Body of pancreas (tissue), 4 donors: ENCODE measurements around the gene COL23A1. TPM values are rescaled to one million over a fixed set of nuclear protein-coding genes. Genes with fewer than 3 reads are reported as not detected.

Source experiments
- ATAC-seq: fragments of 150-250 bp; one replicate; pipeline ENCODE4 v1.9.1; 2016
- DNase-seq, 4 donors: peaks; one replicate each; pipeline ENCODE4 v3.0.0-alpha.2; 2019
- H3K27ac ChIP-seq, 4 donors: fragments of 200-600 bp; sonication (generic); 1 replicate in 3 of 4; 2 replicates in 1 of 4; pipeline versions ENCODE4 v1.5.1 to v1.6.1; 2016 to 2019; ENCODE audit warnings: mild to moderate bottlenecking in 1 of 4, mixed read lengths in 1 of 4, moderate library complexity in 1 of 4
- H3K27me3 ChIP-seq, 2 donors: fragments of 200-600 bp; sonication (generic); one replicate each; pipeline ENCODE4 v1.6.0; 2016; ENCODE audit warnings: mild to moderate bottlenecking in 1 of 2
- H3K36me3 ChIP-seq, 2 donors: fragments of 200-600 bp; sonication (generic); replicated peaks in 1 of 2; 2 replicates each; pipeline ENCODE4 v1.5.1; 2016; ENCODE audit warnings: low read depth in 2 of 2; ENCODE audit not compliant: insufficient read depth in 1 of 2
- H3K4me1 ChIP-seq: fragments of 200-600 bp; sonication (generic); one replicate; pipeline ENCODE4 v1.6.0; 2016
- H3K4me3 ChIP-seq, 2 donors: fragments of 200-600 bp; sonication (generic); 1 replicate in 1 of 2; 2 replicates in 1 of 2; pipeline ENCODE4 v1.5.1; 2016 to 2019
- H3K9me3 ChIP-seq, 3 donors: fragments of 200-600 bp; sonication (generic); 1 replicate in 2 of 3; 2 replicates in 1 of 3; pipeline ENCODE4 v1.5.1; 2016
- POLR2A ChIP-seq, 3 donors: fragments of 450-650 bp; IDR thresholded peaks; one replicate each; pipeline ENCODE4 v1.6.1; 2016; ENCODE audit warnings: antibody characterized with exemption in 3 of 3, mild to moderate bottlenecking in 2 of 3
- WGBS, 2 donors: methylation state at CpG; one replicate each; pipeline ENCODE4 v1.1.5; 2017; 5-methylcytosine and 5-hydroxymethylcytosine counted together
- intact Hi-C: fragments of 100-400 bp; cut with DNase I; formaldehyde crosslinking; loops from one replicate; pipeline ENCODE4 v1.15.1; 2023
- total RNA-seq, 2 donors: library from RNA; depleted of rRNA; stranded (reverse); fragments of >200 nt; gene quantifications; one replicate each; pipeline ENCODE4 v1.1.0, GENCODE V29; 2016
- TF ChIP-seq, protein P1 (sequence below), 7 experiments: fragments of 450-650 bp in 4 of 7; fragments of 200-600 bp in 3 of 7; sonication (generic) in 3 of 7; IDR thresholded peaks; one replicate each; pipeline ENCODE4 v1.5.1; 2016 to 2019; ENCODE audit warnings: antibody characterized with exemption in 7 of 7

COL23A1 gene
- total RNA-seq, 2 donors from 2014 or later: not detected

DNA sequence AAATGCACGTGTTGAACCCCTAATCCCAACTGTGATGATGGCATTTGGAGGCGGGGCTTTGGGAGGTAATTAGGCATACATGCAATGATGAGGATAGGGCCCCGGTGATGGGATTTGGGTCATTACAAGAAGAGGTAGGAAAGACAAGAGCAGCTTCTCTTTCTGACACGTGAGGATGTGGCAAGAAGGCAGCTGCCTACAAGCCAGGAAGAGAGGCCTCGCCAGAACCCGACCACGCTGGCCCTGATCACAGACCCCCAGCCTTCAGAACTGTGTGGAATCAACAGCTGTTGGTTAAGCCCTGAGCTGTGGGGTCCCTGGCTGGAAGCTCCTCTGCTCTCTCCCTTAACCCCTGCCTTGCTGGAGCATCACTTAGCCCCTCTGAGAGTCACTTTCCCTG lies 57.5 kb downstream of the COL23A1 start:
- intact Hi-C loops: no loop called here
- 45 to 61% methylated on average over 7 of the region's 7 CpGs for WGBS, 2 donors
- no peaks in the 10 kb centered on the region for H3K27me3 ChIP-seq

DNA sequence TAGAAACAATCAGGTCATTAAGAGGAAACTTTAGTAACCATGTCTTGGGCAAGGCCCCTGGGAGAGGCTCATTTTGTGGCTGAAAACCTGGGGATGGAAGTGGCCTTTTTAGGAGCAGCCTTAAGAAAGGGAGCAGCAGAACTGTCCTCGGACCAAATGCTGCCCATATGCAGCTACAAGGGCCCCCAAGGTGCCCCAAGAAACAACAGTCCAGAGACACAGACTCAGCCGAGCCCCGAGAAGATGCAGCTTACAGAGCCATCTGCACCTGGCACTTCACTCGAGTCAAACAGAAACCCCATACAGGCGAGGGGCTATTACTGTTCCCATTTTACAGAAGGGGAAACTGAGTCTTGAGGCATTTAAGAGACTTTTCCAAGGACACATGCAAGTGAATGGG lies 58.0 kb downstream of the COL23A1 start:
- H3K36me3 ChIP-seq: no peaks in the 10 kb centered on the region
- intact Hi-C loops: no loop called here
- H3K27me3 ChIP-seq: no peaks in the 10 kb centered on the region
- H3K4me3 ChIP-seq: no peak overlapping the region
- no peak for TF ChIP-seq POLR2A (IDR thresholded peaks at IDR 0.05)
- TF ChIP-seq, protein P1, sequence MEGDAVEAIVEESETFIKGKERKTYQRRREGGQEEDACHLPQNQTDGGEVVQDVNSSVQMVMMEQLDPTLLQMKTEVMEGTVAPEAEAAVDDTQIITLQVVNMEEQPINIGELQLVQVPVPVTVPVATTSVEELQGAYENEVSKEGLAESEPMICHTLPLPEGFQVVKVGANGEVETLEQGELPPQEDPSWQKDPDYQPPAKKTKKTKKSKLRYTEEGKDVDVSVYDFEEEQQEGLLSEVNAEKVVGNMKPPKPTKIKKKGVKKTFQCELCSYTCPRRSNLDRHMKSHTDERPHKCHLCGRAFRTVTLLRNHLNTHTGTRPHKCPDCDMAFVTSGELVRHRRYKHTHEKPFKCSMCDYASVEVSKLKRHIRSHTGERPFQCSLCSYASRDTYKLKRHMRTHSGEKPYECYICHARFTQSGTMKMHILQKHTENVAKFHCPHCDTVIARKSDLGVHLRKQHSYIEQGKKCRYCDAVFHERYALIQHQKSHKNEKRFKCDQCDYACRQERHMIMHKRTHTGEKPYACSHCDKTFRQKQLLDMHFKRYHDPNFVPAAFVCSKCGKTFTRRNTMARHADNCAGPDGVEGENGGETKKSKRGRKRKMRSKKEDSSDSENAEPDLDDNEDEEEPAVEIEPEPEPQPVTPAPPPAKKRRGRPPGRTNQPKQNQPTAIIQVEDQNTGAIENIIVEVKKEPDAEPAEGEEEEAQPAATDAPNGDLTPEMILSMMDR (IDR thresholded peaks at IDR 0.05): no peak
- no peak overlapping the region for H3K27ac ChIP-seq
- ATAC-seq: no peak
- H3K4me1 ChIP-seq: no peaks in the 10 kb centered on the region
- DNase-seq: no peak
- H3K9me3 ChIP-seq: no peaks in the 10 kb centered on the region
- 45 to 58% methylated on average over 5 of the region's 5 CpGs for WGBS, 2 donors

More for the DNA sequence above, 57.5 kb downstream of the COL23A1 start:
- H3K27ac ChIP-seq: no peak overlapping the region
- no peak for ATAC-seq
- H3K4me3 ChIP-seq: no peak overlapping the region
- no peaks in the 10 kb centered on the region for H3K9me3 ChIP-seq
- no peak for TF ChIP-seq POLR2A (IDR thresholded peaks at IDR 0.05)
- TF ChIP-seq, protein P1 (IDR thresholded peaks at IDR 0.05): no peak
- H3K4me1 ChIP-seq: no peaks in the 10 kb centered on the region
- H3K36me3 ChIP-seq: no peaks in the 10 kb centered on the region
- no peak for DNase-seq

DNA sequence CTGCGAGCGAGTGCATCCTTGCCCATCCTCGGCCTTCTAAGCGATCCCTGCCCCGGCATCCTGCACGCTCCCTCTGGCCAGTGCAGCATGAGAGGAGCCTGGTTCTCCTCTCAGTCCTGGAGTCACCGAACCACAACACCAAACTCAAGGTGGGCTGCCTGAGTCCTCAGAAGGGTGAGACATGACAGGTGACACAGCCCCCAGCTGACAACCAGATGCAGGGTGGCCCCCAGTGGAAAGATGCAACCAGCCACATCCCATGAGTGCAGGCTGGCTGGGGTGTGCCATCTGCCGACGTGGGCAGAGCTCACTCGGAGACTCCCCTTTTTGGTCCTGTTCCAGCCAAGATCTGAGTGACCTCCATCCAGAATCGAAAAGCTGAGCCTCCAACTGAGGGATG lies 58.4 kb downstream of the COL23A1 start:
- WGBS, 2 donors: 73 to 90% methylated on average over 7 to 11 of the region's 11 CpGs
- Histone ChIP-seq H3K4me3 (no peak overlapping the region), H3K36me3 (no peaks in the 10 kb centered on the region), H3K27ac (no peak overlapping the region), H3K9me3 (no peaks in the 10 kb centered on the region), H3K4me1 (no peaks in the 10 kb centered on the region), H3K27me3 (no peaks in the 10 kb centered on the region)
- no peak for TF ChIP-seq POLR2A (IDR thresholded peaks at IDR 0.05)
- TF ChIP-seq, protein P1 (IDR thresholded peaks at IDR 0.05): no peak
- intact Hi-C loops: no loop called here
- ATAC-seq (no peak), DNase-seq (no peak)

DNA sequence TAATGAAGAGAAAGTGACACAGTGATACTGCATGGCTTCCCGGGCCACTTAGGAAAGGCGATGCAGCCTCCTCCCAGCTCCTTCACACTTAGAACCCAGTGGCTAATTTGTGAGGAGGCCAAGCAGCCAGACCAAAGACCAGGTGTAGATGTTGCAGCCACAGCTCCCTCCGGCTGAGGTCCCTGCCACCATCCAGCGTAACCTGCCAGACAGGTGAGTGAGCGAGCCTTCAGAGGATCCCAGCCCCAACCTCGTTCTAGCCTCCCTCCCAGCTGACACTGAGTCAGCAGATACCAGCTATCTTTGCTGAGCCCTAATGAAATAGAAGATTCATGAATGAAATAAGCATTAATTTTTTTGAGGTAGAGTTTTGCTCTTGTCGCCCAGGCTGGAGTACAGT lies 59.7 kb downstream of the COL23A1 start:
- no peak overlapping the region for H3K4me3 ChIP-seq
- no peak overlapping the region for H3K27ac ChIP-seq
- TF ChIP-seq, protein P1 (IDR thresholded peaks at IDR 0.05): no peak
- no peak for TF ChIP-seq POLR2A (IDR thresholded peaks at IDR 0.05)
- WGBS, 2 donors: 64 to 67% methylated on average over 7 of the region's 7 CpGs
- no peaks in the 10 kb centered on the region for H3K4me1 ChIP-seq
- ATAC-seq (no peak), DNase-seq (no peak)
- intact Hi-C loops: no loop called here
- H3K27me3 ChIP-seq: no peaks in the 10 kb centered on the region
- no peaks in the 10 kb centered on the region for H3K36me3 ChIP-seq
- H3K9me3 ChIP-seq: no peaks in the 10 kb centered on the region

DNA sequence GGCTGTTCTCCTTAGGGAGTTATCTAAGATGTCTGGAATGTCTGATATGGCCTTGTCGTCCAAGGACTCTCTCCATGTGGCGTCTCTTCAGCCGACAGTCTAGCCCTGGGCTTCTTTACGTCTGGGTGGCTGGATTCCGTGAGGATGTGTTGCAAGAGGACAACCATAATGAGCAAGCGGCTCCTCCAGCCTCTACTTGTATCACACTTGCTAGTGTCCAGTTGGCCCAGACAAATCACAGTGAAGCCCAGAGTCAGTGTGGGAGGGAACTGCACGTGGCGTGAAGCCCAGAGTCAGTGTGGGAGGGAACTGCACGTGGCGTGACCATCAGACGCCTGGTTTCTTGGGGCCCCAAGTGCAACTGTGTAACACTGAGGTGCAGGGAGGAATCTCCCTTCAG lies 61.1 kb downstream of the COL23A1 start:
- TF ChIP-seq, protein P1 (IDR thresholded peaks at IDR 0.05): no peak
- no peak for TF ChIP-seq POLR2A (IDR thresholded peaks at IDR 0.05)
- intact Hi-C loops: no loop called here
- Histone ChIP-seq H3K9me3 (no peaks in the 10 kb centered on the region), H3K27ac (no peak overlapping the region), H3K36me3 (no peaks in the 10 kb centered on the region), H3K4me3 (no peak overlapping the region), H3K27me3 (no peaks in the 10 kb centered on the region), H3K4me1 (no peaks in the 10 kb centered on the region)
- WGBS, 2 donors: 53 to 57% methylated on average over 11 of the region's 11 CpGs
- no peak for DNase-seq
- ATAC-seq: no peak
